Bronchus fibroblast of lung (primary cell): Measurements from ENCODE around the gene MN1. TPM values are rescaled to one million over a fixed set of nuclear protein-coding genes. Genes with fewer than 3 reads are reported as not detected.

Experiments used
- total RNA-seq: library from RNA; depleted of rRNA; stranded (reverse); fragments of >200 nt; gene quantifications from 2 replicates; pipeline ENCODE4 v1.2.3, GENCODE V29; 2015

The MN1 gene
- 0.45 and 0.50 TPM in 2 replicates for total RNA-seq

GRCh38 chr22:27801616-27802345 is at the start of gene MN1:
Gene MN1, minus strand, starts transcription at chr22:27801756. Its CDS starts 1,213 bp downstream, at chr22:27800543.

Other genes starting within 250 kb of the MN1 start
- 15.0 and 16.1 TPM in 2 replicates for gene PITPNB, start 117.5 kb upstream of the MN1 start, total RNA-seq